Eye (tissue), 1 donor: ENCODE measurements around the gene AOPEP.

Experiments used
- DNase-seq: peaks from one replicate; pipeline ENCODE4 v3.0.0-alpha.2; 2015

Gene AOPEP

DNA sequence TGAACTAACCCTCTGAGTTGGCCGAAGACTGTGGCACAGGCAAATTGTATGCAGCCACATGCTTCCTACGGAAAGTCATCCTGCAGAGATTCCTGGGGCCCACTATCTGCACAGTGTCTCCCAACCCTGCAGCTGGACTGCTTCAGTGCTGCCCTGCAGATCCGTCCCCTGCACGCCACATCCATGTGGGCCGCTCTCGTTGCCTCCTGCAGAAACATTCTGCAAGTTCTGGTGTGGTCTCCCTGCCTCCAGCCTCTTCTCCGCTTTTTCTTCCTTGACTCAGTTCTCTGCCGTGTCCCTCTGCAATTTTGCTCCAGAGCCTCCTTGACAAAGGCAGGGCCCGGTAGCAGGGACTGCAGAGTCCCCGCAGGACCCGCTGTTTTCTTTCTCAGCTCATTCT lies 249.0 kb downstream of the AOPEP start:
- no peak for DNase-seq

DNA sequence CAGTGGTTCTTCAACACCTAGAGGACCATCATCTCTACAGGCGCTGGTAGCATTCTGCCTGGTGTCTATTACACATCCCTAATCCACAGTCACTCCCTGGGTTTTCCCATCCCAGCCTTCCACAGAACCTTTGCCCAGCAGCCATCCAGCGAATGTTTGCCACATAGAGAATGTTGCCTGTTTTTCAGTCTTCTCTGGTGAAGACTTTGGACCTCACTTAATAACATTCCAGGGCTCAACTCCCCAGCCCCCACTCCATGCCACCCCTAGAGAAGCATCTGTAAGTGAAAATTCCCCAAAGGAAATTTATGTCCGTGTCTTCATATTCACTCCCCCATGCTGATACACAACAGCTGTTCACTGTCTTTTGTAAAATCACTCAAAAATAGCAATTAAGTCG lies 249.6 kb downstream of the AOPEP start:
- DNase-seq: no peak

- no peak for DNase-seq
These were observed 250.9 kb downstream of the AOPEP start for GRCh38 chr9:94977416-94977815.

DNA sequence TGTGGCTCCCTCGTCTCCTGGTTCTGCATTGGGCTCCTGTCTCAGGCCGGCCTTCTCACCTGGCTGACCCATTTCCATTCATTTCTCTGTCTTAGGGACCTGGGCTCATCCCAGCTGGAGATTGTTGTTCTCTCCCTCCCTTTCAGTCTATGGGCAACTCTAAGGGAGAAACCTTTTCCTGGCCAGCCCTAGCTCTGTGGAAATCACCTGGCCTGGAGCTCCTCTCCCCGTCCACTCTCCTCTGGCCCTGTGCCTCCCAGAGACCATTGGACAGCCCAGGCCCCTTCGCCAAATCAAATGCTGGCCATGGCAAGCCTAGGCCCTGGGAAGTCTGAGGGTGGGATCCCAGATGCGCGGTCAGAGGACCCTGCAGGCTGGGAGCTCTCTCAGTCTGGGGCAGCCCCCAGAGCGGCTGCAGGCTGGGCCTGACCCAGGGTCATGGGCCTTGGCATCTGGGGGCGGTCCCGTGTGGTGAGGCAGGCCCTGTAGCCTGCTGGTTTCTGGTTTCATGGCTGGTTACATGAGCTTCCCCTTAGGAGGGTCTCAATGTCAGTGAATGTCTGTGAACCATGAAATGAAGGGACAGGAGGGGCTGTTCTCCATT lies 253.5 kb downstream of the AOPEP start:
- peak; percentile 34 for DNase-seq

DNA sequence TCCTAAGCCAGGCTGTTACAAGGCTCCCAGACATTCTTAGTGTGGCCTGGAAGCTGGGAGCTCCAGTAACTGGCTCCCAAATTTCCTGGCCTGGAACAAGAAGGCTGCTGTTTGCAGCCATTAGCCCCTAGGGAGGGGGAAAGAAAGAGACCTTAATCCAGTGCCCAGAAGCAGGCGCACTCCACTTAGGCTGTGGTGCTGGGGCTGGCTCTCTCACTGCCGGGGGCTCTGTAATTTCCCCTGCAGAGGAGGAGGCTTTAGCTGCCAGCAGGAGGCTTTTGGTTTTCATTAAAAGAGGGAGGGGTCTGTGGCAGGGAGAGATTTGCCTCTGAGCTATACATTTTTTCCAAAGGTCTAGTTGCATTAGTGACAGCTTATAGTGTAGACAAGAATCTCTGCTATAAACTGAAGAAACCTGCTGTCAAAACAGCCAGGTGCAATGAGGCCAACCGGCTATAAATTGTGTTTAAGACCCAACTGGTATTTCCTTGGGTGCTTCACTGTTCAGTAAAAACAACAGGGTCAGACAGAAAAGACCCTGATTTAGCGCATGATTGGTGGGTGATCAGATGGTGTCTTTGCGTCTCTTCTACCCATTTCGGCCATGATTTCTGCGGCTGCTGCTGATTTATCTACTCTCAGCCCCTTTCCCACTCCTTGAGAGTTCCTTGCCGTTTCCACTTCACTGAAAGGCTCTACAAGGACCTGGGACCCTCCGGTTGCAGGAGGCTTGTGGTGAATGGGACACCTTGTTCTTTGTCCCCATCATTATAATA lies 254.6 kb downstream of the AOPEP start:
- DNase-seq: peak; percentile 44

- no peak for DNase-seq
These were observed 255.2 kb downstream of the AOPEP start for GRCh38 chr9:94981723-94982090.

- no peak for DNase-seq
These were observed 255.7 kb downstream of the AOPEP start for GRCh38 chr9:94982211-94982610.

- no peak for DNase-seq
These were observed 257.1 kb downstream of the AOPEP start for GRCh38 chr9:94983552-94983951.

- DNase-seq: no peak
These were observed 258.5 kb downstream of the AOPEP start for GRCh38 chr9:94984891-94985476.

DNA sequence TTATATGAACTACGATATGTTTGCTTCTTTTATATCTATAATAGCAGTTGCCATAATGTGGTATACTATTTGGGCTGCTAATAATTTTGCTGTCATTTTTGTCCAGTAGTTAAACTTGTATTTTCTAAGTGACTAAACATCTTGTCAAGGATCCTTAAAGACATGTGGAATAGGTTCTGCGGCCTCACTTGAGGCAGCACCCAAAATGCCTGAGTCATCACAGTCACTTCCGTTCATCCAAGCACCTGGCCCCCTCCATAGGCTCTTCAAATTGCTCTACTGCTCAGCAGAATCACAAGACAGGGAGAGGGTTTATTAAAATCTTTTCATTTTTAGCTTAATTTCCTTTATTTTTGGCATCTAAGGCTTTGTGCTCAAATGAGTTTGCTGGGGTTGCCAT lies 259.1 kb downstream of the AOPEP start:
- DNase-seq: no peak

DNA sequence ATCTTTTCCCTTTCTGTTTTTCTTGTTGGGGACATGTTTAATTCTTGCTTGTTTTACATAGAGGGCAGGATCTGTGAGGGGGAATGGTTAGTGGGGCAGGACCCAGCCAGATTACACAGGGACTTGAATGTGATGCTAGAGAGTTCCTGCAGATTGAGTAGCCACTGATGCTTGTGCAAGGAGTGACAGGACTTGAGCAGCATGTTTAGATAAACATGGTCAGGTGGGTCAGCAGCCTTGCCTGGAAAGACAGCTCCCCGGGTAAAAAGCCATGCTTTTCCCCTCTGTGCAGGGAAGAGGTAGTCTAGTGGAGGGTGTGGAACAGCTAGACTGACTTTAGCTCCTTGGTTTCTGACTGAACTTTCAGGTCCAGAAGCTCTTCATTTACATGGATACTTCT lies 261.2 kb downstream of the AOPEP start:
- no peak for DNase-seq

DNA sequence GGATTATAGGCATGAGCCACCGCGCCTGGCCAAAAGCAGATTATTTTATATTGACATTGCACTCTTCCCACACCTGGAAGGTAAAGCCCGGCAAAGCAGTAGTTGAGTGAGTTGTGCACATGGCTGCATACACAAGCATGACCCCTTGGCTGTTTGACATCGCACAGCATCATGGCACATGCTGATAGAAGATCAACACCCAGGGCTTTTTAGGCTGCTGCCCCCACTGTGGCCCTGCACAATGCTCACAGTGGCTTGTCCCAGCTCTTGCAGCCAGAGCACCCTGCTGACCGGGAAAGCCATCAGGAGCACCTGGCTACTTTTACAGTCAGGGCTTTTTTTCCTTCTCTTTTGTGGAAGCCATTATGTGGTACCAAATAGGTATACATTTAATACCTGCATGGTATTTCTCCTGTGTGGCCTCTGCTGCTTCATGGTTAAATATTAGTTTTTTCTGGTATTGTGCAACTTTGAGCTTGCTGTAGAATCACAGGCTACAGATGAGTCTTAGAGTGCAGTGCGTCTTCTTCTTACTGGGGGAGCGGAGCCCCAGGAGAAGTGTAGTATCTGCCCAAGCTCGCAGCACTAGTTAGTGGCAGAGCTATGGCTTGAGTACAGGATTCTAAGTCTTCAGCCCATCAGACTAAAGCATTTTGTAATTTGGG lies 264.5 kb downstream of the AOPEP start:
- no peak for DNase-seq

GRCh38 chr9:94991961-94992907 lies 265.7 kb downstream of the AOPEP start:
- no peak for DNase-seq

- peak; percentile 60 for DNase-seq
These were observed 266.8 kb downstream of the AOPEP start for GRCh38 chr9:94993160-94993820.

DNA sequence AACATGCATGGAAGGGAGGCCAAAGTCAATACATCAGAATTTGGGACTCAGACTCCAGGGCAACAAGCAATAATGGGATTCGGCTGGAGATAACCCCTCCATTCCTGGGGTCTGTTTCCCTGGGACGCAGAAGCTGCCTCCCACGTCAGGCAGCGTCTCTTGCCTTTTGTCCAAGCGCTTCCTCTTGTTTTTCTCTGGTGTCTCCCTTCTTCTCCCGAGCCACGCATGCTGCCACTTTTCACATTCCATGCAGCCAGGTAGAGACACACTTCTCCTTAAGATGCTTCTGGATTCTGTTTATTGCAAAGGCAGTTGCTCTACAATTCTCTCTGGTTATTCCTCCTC lies 267.3 kb downstream of the AOPEP start:
- DNase-seq: no peak

GRCh38 chr9:94995048-94995693 lies 268.7 kb downstream of the AOPEP start:
- DNase-seq: no peak

DNA sequence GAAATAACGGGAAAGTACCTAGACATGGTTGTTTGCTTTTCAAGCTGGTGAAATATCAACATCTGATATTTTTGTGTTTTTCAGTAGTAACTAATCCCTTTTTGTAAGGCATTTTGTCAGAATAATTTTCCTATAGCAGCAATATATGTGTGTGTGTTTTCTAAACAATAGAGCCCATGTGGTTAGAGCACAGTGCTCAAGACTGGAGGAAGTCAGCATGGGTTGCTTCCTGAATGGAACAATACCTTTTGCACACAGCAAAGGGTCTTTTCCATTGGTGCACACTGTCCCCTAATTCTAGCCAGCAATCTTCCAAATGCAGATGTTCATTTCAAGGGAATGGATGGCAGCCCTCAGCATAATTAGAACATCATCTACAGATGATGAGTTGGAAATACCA lies 270.1 kb downstream of the AOPEP start:
- DNase-seq: no peak

- no peak for DNase-seq
These were observed 271.2 kb downstream of the AOPEP start for GRCh38 chr9:94997727-94998126.

- DNase-seq: no peak
These were observed 273.3 kb downstream of the AOPEP start for GRCh38 chr9:94999832-95000231.

GRCh38 chr9:95000821-95001220 lies 274.3 kb downstream of the AOPEP start:
- peak; percentile 18 for DNase-seq

DNA sequence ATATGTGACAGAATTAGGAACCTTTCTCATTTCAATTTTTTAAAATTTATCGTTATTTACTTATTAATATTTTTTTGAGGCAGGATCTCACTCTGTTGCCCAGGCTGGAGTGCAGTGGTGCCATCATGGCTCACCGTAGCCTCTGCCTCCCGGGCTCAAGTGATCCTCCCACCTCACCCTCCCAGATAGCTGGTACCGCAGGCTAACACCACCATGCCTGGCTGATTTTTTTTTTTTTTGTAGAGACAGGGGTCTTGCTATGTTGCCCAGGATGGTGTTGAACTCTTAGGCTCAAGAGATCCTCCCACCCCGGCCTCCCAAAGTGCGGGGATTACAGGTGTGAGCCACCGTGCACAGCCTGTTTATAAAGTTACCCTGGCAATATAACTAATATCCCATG lies 275.2 kb downstream of the AOPEP start:
- no peak for DNase-seq
